DND-41 (cell line): ENCODE results near the gene TMEM63B.

ENCODE experiments used
- ATAC-seq: fragments of 200-7000 bp; cut with Tn5 transposase; 3 replicates; pipeline ENCODE4 v1.9.1; 2021; ENCODE audit warnings: low read depth; ENCODE audit not compliant: insufficient read depth
- DNase-seq: peaks from one replicate; pipeline ENCODE4 v3.0.0-alpha.2; 2020
- H2AFZ ChIP-seq: 2 replicates; pipeline ENCODE4 v1.6.0; 2012; ENCODE audit warnings: low read depth, low read length
- H3K27ac ChIP-seq: 2 replicates; pipeline ENCODE4 v1.5.1; 2012; ENCODE audit warnings: low read length, inconsistent platforms
- H3K27me3 ChIP-seq: fragments of 200-600 bp; sonication (generic); 2 replicates; pipeline ENCODE4 v1.6.0; 2012; ENCODE audit warnings: low read length, mild to moderate bottlenecking, inconsistent platforms; ENCODE audit not compliant: insufficient read depth, poor library complexity
- H3K36me3 ChIP-seq: 2 replicates; pipeline ENCODE4 v1.5.1; 2012; ENCODE audit warnings: low read length, inconsistent platforms; ENCODE audit not compliant: insufficient read depth
- H3K4me1 ChIP-seq: 2 replicates; pipeline ENCODE4 v1.5.1; 2012; ENCODE audit warnings: mild to moderate bottlenecking, low read length; ENCODE audit not compliant: insufficient read depth
- H3K4me2 ChIP-seq: 2 replicates; pipeline ENCODE4 v1.6.0; 2012; ENCODE audit warnings: mild to moderate bottlenecking, moderate library complexity, low read length, inconsistent platforms; ENCODE audit not compliant: insufficient read depth
- H3K4me3 ChIP-seq, 2 experiments: fragments of 200-600 bp in 1 of 2; shearing (Covaris generic) in 1 of 2; 2 replicates each; pipeline ENCODE4 v1.5.1; 2012 to 2016; ENCODE audit warnings: inconsistent platforms in 2 of 2, low read length in 2 of 2, mild to moderate bottlenecking in 2 of 2, low read depth in 1 of 2, moderate library complexity in 1 of 2
- H3K79me2 ChIP-seq: 2 replicates; pipeline ENCODE4 v1.6.0; 2012; ENCODE audit warnings: low read length, inconsistent platforms; ENCODE audit not compliant: insufficient read depth
- H3K9ac ChIP-seq: 2 replicates; pipeline ENCODE4 v1.6.0; 2012; ENCODE audit warnings: low read depth, mild to moderate bottlenecking, inconsistent platforms, low read length, moderate library complexity
- H3K9me3 ChIP-seq: 2 replicates; pipeline ENCODE4 v1.5.1; 2012; ENCODE audit warnings: low read length, moderate library complexity, mild to moderate bottlenecking, inconsistent platforms; ENCODE audit not compliant: insufficient read depth, severe bottlenecking
- H4K20me1 ChIP-seq: 2 replicates; pipeline ENCODE4 v1.6.0; 2012; ENCODE audit warnings: low read length; ENCODE audit not compliant: insufficient read depth
- CTCF ChIP-seq: IDR thresholded peaks from 2 replicates; pipeline ENCODE4 v1.5.1; 2012; ENCODE audit warnings: borderline replicate concordance, low read length, moderate library complexity, mild to moderate bottlenecking; ENCODE audit not compliant: poor library complexity, severe bottlenecking; ENCODE audit errors: extremely low read depth
- EZH2 ChIP-seq: IDR thresholded peaks from 3 replicates; pipeline ENCODE4 v1.6.1; 2012; ENCODE audit warnings: borderline replicate concordance, low read depth, mild to moderate bottlenecking, moderate library complexity, low read length, inconsistent platforms; ENCODE audit not compliant: severe bottlenecking

The TMEM63B gene

GRCh38 chr6:44099192-44099591 lies 28.2 kb upstream of the TMEM63B start:
- H3K36me3 ChIP-seq: peaks cover 26% of the 10 kb centered on the region
- H4K20me1 ChIP-seq: peaks cover 36% of the 10 kb centered on the region
- H3K4me1 ChIP-seq: no peaks in the 10 kb centered on the region
- no peak overlapping the region for H3K27ac ChIP-seq
- no peak overlapping the region for H3K9ac ChIP-seq
- no peaks in the 10 kb centered on the region for H3K9me3 ChIP-seq
- no peak overlapping the region for H3K4me2 ChIP-seq
- H3K27me3 ChIP-seq: no peaks in the 10 kb centered on the region
- no peak overlapping the region for H2AFZ ChIP-seq
- ATAC-seq (no peak), DNase-seq (no peak)
- H3K79me2 ChIP-seq: no peaks in the 10 kb centered on the region
- TF ChIP-seq EZH2: no peak
- no peak for TF ChIP-seq CTCF
- H3K4me3 ChIP-seq: no peak overlapping the region

GRCh38 chr6:44100088-44100550 lies 27.2 kb upstream of the TMEM63B start:
- Histone ChIP-seq H3K4me3 (no peak overlapping the region), H3K27ac (no peak overlapping the region), H3K4me1 (no peaks in the 10 kb centered on the region), H3K9ac (no peak overlapping the region), H3K4me2 (no peak overlapping the region), H3K27me3 (no peaks in the 10 kb centered on the region), H3K79me2 (no peaks in the 10 kb centered on the region), H3K9me3 (no peaks in the 10 kb centered on the region), H3K36me3 (peaks cover 30% of the 10 kb centered on the region), H2AFZ (no peak overlapping the region), H4K20me1 (peaks cover 36% of the 10 kb centered on the region)
- peak; percentile 64 for ATAC-seq
- TF ChIP-seq EZH2 (no peak), CTCF (peak; percentile 52)
- DNase-seq: peak; percentile 32

GRCh38 chr6:44101832-44102231 lies 25.5 kb upstream of the TMEM63B start:
- no peak for ATAC-seq
- H3K27me3 ChIP-seq: no peaks in the 10 kb centered on the region
- no peak overlapping the region for H3K9ac ChIP-seq
- H2AFZ ChIP-seq: no peak overlapping the region
- H3K4me2 ChIP-seq: no peak overlapping the region
- H4K20me1 ChIP-seq: peaks cover 35% of the 10 kb centered on the region
- H3K4me3 ChIP-seq: no peak overlapping the region
- H3K79me2 ChIP-seq: no peaks in the 10 kb centered on the region; the same call in 1 of the 2 replicates
- H3K4me1 ChIP-seq: no peaks in the 10 kb centered on the region
- H3K27ac ChIP-seq: no peak overlapping the region
- TF ChIP-seq CTCF (no peak), EZH2 (no peak)
- H3K36me3 ChIP-seq: peaks cover 45% of the 10 kb centered on the region
- H3K9me3 ChIP-seq: no peaks in the 10 kb centered on the region
- no peak for DNase-seq

GRCh38 chr6:44102527-44102926 lies 24.8 kb upstream of the TMEM63B start:
- Histone ChIP-seq H3K4me3 (no peak overlapping the region), H3K79me2 (no peaks in the 10 kb centered on the region; the same call in 1 of the 2 replicates), H3K27me3 (no peaks in the 10 kb centered on the region), H3K36me3 (peaks cover 50% of the 10 kb centered on the region), H3K27ac (no peak overlapping the region), H3K4me2 (no peak overlapping the region), H3K4me1 (no peaks in the 10 kb centered on the region), H3K9ac (no peak overlapping the region), H2AFZ (no peak overlapping the region), H3K9me3 (no peaks in the 10 kb centered on the region), H4K20me1 (peaks cover 35% of the 10 kb centered on the region)
- ATAC-seq (0 out of 3 replicates have a peak, but pooled peaks have one; percentile 32), DNase-seq (no peak)
- TF ChIP-seq EZH2 (no peak), CTCF (no peak)
